ENCODE measurements around the gene TRPM1. TPM values are rescaled to one million over a fixed set of nuclear protein-coding genes. Genes with fewer than 3 reads are reported as not detected.
"Not testable (repeated sequence)": the region's sequence is repeated elsewhere in the genome, so short reads cannot be mapped to it uniquely, and the experiment has no call there.

TRPM1 gene
- polyA plus RNA-seq, 12 donors = 1.1 to 10.6 (median 1.1) TPM; not detected in 9

- DNase-seq = no peak
Observed at GRCh38 chr15:31127596-31128261, 26.2 kb upstream of the TRPM1 start.

- no peak for DNase-seq
Observed at GRCh38 chr15:31125061-31125460, 23.5 kb upstream of the TRPM1 start.

GRCh38 chr15:31116423-31117030 lies 15.0 kb upstream of the TRPM1 start:
- DNase-seq = no peak

GRCh38 chr15:31111091-31111647 lies 9.6 kb upstream of the TRPM1 start:
- no peak for DNase-seq

GRCh38 chr15:31108836-31109235 lies 7.3 kb upstream of the TRPM1 start:
- DNase-seq = no peak

- no peak for DNase-seq
Observed at GRCh38 chr15:31106495-31107300, 5.2 kb upstream of the TRPM1 start.

GRCh38 chr15:31104003-31104402 lies 2.5 kb upstream of the TRPM1 start:
- no peak for DNase-seq

GRCh38 chr15:31102374-31103342 lies 1.1 kb upstream of the TRPM1 start:
- no peak for DNase-seq

- DNase-seq = no peak
Observed at GRCh38 chr15:31102039-31102321, 455 bp upstream of the TRPM1 start.

- no peak for DNase-seq
Observed at GRCh38 chr15:31100738-31101137, 787 bp downstream of the TRPM1 start.

GRCh38 chr15:31098953-31099740 lies 2.4 kb downstream of the TRPM1 start:
- no peak for DNase-seq

GRCh38 chr15:31098491-31098917 lies 3.0 kb downstream of the TRPM1 start:
- DNase-seq = no peak

GRCh38 chr15:31096563-31096962 lies 5.0 kb downstream of the TRPM1 start:
- no peak for DNase-seq

- DNase-seq = no peak
Observed at GRCh38 chr15:31091481-31091880, 10.0 kb downstream of the TRPM1 start.

- DNase-seq = no peak
Observed at GRCh38 chr15:31090766-31091165, 10.8 kb downstream of the TRPM1 start.

- no peak for DNase-seq
Observed at GRCh38 chr15:31089368-31090047, 12.0 kb downstream of the TRPM1 start.

- DNase-seq = no peak
Observed at GRCh38 chr15:31088672-31089367, 12.7 kb downstream of the TRPM1 start.

GRCh38 chr15:31088041-31088440 lies 13.5 kb downstream of the TRPM1 start:
- not testable (repeated sequence) for DNase-seq

- DNase-seq = no peak
Observed at GRCh38 chr15:31086344-31086743, 15.2 kb downstream of the TRPM1 start.

Measured in muscle of arm (tissue), 12 donors.